ENCODE data around the gene ZNF831. TPM values are rescaled to one million over a fixed set of nuclear protein-coding genes. Genes with fewer than 3 reads are reported as not detected.

ZNF831 gene
- total and polyA plus RNA-seq, 10 of the 15 experiments (the other 5 are each of a cell fraction or from before 2014, with no cell fraction given), result 0.01 to 0.97 (median 0.23) TPM

DNA sequence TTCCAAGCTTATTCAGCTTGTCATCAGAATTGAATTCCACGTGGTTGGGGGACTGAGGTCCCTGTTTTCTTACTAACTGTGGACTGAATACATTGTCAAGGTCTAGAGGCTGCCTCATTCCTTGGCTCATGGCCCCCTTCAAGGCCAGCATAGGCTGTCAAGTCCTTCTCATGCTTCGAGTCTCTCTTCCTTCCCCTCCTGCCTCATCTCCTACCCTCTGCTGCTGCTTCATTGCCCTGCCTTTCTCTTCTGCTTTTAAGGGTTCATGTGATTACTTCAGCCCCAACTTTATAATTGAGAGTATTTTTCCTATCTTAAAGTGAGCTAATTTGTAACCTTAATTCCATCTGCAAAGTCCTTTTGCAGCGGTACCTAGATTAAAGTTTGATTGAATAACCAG lies 27.6 kb upstream of the ZNF831 start (continued):
- TF ChIP-seq, protein P1, sequence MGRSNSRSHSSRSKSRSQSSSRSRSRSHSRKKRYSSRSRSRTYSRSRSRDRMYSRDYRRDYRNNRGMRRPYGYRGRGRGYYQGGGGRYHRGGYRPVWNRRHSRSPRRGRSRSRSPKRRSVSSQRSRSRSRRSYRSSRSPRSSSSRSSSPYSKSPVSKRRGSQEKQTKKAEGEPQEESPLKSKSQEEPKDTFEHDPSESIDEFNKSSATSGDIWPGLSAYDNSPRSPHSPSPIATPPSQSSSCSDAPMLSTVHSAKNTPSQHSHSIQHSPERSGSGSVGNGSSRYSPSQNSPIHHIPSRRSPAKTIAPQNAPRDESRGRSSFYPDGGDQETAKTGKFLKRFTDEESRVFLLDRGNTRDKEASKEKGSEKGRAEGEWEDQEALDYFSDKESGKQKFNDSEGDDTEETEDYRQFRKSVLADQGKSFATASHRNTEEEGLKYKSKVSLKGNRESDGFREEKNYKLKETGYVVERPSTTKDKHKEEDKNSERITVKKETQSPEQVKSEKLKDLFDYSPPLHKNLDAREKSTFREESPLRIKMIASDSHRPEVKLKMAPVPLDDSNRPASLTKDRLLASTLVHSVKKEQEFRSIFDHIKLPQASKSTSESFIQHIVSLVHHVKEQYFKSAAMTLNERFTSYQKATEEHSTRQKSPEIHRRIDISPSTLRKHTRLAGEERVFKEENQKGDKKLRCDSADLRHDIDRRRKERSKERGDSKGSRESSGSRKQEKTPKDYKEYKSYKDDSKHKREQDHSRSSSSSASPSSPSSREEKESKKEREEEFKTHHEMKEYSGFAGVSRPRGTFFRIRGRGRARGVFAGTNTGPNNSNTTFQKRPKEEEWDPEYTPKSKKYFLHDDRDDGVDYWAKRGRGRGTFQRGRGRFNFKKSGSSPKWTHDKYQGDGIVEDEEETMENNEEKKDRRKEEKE (IDR thresholded peaks at IDR 0.05), result no peak
- TF ChIP-seq SMAD1 (IDR thresholded peaks at IDR 0.05; ENCODE audit: low read depth, partially characterized antibody), result no peak

DNA sequence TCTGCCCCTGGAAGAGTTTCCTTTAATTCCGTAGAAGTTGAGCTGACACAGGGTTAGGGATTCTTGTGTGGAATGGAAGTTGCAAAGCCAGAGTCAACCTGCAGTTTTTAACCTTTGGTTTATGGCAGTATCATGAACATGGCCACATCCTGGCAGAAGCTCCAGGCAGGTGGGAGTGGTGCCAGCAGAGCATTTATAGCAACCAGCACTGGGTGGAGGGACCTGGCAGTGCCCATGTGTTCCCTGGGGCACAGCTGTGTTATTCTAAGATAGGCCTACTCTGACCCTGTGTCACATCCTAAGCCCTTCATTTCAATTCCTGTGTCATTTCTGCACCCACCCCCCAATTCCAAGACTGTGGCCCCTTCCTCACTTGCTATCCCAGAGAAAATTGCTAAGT lies 26.1 kb upstream of the ZNF831 start:
- CTCF ChIA-PET, result no interaction called here
- TF ChIP-seq DPF2 (IDR thresholded peaks at IDR 0.05) (no peak), BCL11A (IDR thresholded peaks at IDR 0.05; ENCODE audit: low read depth, low read length) (no peak), ATF7 (IDR thresholded peaks at IDR 0.05; ENCODE audit: low read depth) (no peak), BMI1 (IDR thresholded peaks at IDR 0.05; ENCODE audit: borderline replicate concordance) (no peak), NFXL1 (IDR thresholded peaks at IDR 0.05; ENCODE audit: borderline replicate concordance) (no peak), RCOR1 (conservative IDR thresholded peaks at IDR 0.05; ENCODE audit: low read depth, low read length) (no peak), HDAC2 (IDR thresholded peaks at IDR 0.05) (no peak), TBL1XR1 (IDR thresholded peaks at IDR 0.05; ENCODE audit: low read depth, low read length) (no peak)
- TF ChIP-seq, protein P2, sequence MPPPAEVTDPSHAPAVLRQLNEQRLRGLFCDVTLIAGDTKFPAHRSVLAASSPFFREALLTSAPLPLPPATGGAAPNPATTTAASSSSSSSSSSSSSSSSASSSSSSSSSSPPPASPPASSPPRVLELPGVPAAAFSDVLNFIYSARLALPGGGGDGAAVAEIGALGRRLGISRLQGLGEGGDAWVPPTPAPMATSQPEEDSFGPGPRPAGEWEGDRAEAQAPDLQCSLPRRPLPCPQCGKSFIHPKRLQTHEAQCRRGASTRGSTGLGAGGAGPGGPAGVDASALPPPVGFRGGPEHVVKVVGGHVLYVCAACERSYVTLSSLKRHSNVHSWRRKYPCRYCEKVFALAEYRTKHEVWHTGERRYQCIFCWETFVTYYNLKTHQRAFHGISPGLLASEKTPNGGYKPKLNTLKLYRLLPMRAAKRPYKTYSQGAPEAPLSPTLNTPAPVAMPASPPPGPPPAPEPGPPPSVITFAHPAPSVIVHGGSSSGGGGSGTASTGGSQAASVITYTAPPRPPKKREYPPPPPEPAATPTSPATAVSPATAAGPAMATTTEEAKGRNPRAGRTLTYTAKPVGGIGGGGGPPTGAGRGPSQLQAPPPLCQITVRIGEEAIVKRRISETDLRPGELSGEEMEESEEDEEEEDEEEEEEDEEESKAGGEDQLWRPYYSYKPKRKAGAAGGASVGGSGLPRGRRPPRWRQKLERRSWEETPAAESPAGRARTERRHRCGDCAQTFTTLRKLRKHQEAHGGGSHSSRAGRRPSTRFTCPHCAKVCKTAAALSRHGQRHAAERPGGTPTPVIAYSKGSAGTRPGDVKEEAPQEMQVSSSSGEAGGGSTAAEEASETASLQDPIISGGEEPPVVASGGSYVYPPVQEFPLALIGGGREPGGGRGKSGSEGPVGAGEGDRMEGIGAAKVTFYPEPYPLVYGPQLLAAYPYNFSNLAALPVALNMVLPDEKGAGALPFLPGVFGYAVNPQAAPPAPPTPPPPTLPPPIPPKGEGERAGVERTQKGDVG (CRISPR knock-in tag; IDR thresholded peaks at IDR 0.05), result no peak
- TF ChIP-seq, protein P3, sequence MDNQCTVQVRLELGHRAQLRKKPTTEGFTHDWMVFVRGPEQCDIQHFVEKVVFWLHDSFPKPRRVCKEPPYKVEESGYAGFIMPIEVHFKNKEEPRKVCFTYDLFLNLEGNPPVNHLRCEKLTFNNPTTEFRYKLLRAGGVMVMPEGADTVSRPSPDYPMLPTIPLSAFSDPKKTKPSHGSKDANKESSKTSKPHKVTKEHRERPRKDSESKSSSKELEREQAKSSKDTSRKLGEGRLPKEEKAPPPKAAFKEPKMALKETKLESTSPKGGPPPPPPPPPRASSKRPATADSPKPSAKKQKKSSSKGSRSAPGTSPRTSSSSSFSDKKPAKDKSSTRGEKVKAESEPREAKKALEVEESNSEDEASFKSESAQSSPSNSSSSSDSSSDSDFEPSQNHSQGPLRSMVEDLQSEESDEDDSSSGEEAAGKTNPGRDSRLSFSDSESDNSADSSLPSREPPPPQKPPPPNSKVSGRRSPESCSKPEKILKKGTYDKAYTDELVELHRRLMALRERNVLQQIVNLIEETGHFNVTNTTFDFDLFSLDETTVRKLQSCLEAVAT (IDR thresholded peaks at IDR 0.05), result no peak
- TF ChIP-seq, protein P4, sequence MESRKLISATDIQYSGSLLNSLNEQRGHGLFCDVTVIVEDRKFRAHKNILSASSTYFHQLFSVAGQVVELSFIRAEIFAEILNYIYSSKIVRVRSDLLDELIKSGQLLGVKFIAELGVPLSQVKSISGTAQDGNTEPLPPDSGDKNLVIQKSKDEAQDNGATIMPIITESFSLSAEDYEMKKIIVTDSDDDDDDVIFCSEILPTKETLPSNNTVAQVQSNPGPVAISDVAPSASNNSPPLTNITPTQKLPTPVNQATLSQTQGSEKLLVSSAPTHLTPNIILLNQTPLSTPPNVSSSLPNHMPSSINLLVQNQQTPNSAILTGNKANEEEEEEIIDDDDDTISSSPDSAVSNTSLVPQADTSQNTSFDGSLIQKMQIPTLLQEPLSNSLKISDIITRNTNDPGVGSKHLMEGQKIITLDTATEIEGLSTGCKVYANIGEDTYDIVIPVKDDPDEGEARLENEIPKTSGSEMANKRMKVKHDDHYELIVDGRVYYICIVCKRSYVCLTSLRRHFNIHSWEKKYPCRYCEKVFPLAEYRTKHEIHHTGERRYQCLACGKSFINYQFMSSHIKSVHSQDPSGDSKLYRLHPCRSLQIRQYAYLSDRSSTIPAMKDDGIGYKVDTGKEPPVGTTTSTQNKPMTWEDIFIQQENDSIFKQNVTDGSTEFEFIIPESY (IDR thresholded peaks at IDR 0.05), result no peak

More for the DNA sequence above, 26.1 kb upstream of the ZNF831 start:
- H3K4me1 ChIP-seq (ENCODE audit: control insufficient read depth, insufficient read depth, low read length), result no peaks in the 10 kb centered on the region
- FAIRE-seq (no peak), ATAC-seq (no peak), DNase-seq (ENCODE audit: low read depth, low spot score) (no peak)
- RAD21 ChIA-PET (ENCODE audit: unreplicated experiment), result no interaction called here
- no peaks in the 10 kb centered on the region for H4K20me1 ChIP-seq (ENCODE audit: control insufficient read depth, insufficient read depth)
- H3K4me2 ChIP-seq (ENCODE audit: control insufficient read depth, insufficient read depth), result no peak overlapping the region
- SMC1A ChIA-PET (ENCODE audit: uncharacterized antibody, unreplicated experiment), result no interaction called here
- 0% methylated on average over 1 of the region's 1 CpG for WGBS (ENCODE audit: insufficient coverage, insufficient replicate concordance, low lambda C conversion rate, missing lambda C conversion rate)
- intact Hi-C loops (cut with micrococcal nuclease; ENCODE audit: unreplicated experiment) (no loop called here), in situ Hi-C loops (cut with MboI) (no loop called here)
- POLR2A ChIA-PET, result no interaction called here
- H3K9me3 ChIP-seq (replicated peaks; ENCODE audit: control insufficient read depth, insufficient read depth, low read length), result no peaks in the 10 kb centered on the region; the same call in 2 of the 3 replicates
- H3K36me3 ChIP-seq (ENCODE audit: control insufficient read depth in 2 of 2, insufficient read depth in 2 of 2, low read length in 1 of 2), result no peaks in the 10 kb centered on the region
- H3K4me3 ChIP-seq, result no peak overlapping the region
- no peak overlapping the region for H2AFZ ChIP-seq (ENCODE audit: control insufficient read depth, low read depth, low read length)
- H3K79me2 ChIP-seq (ENCODE audit: control insufficient read depth, insufficient read depth, low read length), result no peaks in the 10 kb centered on the region
- no TSS peak for BruUV-seq (replicated peaks)
- H3K27me3 ChIP-seq (replicated peaks in 1 of 2; ENCODE audit: control insufficient read depth in 2 of 2, insufficient read depth in 2 of 2, low read length in 1 of 2), result no peaks in the 10 kb centered on the region; a peak in 1 of 4 replicates
- no peak overlapping the region for H3K27ac ChIP-seq (ENCODE audit: control insufficient read depth, insufficient read depth)
- no peak overlapping the region for H3K9ac ChIP-seq (ENCODE audit: control insufficient read depth, insufficient read depth, low read length)

Data from GM12878 (cell line).